Measurements from ENCODE around the gene LUC7L. TPM values are rescaled to one million over a fixed set of nuclear protein-coding genes. Genes with fewer than 3 reads are reported as not detected.
"Not testable (repeated sequence)": the region's sequence is repeated elsewhere in the genome, so short reads cannot be mapped to it uniquely, and the experiment has no call there.

LUC7L gene
- total RNA-seq, 1 donor from 2014 or later = 109 TPM

DNA sequence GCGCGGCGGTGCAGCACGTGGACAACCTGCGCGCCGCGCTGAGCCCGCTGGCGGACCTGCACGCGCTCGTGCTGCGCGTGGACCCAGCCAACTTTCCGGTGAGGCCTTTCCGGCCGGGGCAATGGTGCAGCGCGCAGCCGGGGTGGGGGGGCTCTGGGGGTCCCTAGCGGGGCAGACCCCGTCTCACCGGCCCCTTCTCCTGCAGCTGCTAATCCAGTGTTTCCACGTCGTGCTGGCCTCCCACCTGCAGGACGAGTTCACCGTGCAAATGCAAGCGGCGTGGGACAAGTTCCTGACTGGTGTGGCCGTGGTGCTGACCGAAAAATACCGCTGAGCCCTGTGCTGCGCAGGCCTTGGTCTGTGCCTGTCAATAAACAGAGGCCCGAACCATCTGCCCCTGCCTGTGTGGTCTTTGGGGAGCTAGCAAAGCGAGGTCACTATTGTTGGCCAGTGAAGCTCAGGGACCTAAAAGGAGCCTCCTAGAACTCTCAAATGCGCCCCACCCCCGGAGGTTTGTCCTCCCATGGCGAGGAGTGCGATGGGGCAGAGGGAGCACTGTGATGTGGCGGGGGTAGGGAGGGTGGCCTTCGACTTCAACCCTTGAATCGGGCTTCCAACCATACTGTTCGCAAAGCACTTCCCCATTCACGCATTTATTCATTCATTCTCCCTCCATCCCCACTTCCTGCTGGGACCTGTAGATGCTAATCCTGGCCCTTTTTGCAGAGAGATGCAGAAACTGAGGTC lies 62.7 kb downstream of the LUC7L start:
- H3K27me3 ChIP-seq (ENCODE audit: control insufficient read depth, insufficient read depth, low read length) = peaks cover 55% of the 10 kb centered on the region
- DNase-seq (ENCODE audit: low read depth) = no peak
- H3K4me3 ChIP-seq (ENCODE audit: low read depth, low read length) = no peak overlapping the region
- TF ChIP-seq, protein P1, sequence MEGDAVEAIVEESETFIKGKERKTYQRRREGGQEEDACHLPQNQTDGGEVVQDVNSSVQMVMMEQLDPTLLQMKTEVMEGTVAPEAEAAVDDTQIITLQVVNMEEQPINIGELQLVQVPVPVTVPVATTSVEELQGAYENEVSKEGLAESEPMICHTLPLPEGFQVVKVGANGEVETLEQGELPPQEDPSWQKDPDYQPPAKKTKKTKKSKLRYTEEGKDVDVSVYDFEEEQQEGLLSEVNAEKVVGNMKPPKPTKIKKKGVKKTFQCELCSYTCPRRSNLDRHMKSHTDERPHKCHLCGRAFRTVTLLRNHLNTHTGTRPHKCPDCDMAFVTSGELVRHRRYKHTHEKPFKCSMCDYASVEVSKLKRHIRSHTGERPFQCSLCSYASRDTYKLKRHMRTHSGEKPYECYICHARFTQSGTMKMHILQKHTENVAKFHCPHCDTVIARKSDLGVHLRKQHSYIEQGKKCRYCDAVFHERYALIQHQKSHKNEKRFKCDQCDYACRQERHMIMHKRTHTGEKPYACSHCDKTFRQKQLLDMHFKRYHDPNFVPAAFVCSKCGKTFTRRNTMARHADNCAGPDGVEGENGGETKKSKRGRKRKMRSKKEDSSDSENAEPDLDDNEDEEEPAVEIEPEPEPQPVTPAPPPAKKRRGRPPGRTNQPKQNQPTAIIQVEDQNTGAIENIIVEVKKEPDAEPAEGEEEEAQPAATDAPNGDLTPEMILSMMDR (IDR thresholded peaks at IDR 0.05; ENCODE audit: insufficient read depth, low read length, poor library complexity, severe bottlenecking) = no peak
- no peaks in the 10 kb centered on the region for H3K36me3 ChIP-seq (ENCODE audit: control insufficient read depth, insufficient read depth, low read length)

- Histone ChIP-seq H3K36me3 (ENCODE audit: control insufficient read depth, insufficient read depth, low read length) (no peaks in the 10 kb centered on the region), H3K4me3 (ENCODE audit: low read depth, low read length) (no peak within 1 kb of the TSS), H3K27me3 (ENCODE audit: control insufficient read depth, insufficient read depth, low read length) (peaks cover 55% of the 10 kb centered on the region)
- TF ChIP-seq, protein P1 (IDR thresholded peaks at IDR 0.05; ENCODE audit: insufficient read depth, low read length, poor library complexity, severe bottlenecking) = no peak
- DNase-seq (ENCODE audit: low read depth) = no peak
These were observed 63.5 kb downstream of the LUC7L start, which contains the start of gene HBM for GRCh38 chr16:165539-166374. HBM (plus strand) TSS chr16:165978; CDS start chr16:165998, 20 bp downstream.

DNA sequence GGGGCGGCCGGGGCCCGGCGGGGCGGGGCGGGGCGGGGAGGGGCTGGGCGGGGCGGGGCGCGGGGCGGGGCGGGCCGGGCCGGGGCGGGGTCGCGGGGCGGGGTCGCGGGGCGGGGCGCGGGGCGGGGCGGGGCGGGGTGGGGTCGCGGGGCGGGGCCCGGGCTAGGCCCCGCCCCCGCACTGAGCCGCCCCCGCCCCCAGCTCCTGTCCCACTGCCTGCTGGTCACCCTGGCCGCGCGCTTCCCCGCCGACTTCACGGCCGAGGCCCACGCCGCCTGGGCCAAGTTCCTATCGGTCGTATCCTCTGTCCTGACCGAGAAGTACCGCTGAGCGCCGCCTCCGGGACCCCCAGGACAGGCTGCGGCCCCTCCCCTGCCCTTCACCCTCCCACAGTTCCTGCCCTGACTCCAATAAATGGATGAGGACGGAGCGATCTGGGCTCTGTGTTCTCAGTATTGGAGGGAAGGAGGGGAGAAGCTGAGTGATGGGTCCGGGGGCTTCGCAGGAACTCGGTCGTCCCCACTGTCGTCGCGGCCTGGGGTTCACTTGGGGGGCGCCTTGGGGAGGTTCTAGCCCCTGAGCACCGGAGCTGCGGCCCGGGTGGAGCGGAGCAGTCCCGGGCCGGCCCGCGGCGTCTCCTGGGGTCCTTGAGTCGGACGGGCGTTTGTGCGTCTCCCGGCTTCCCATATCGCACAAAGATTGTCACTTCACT lies 64.3 kb downstream of the LUC7L start:
- no peak overlapping the region for H3K4me3 ChIP-seq (ENCODE audit: low read depth, low read length)
- H3K27me3 ChIP-seq (ENCODE audit: control insufficient read depth, insufficient read depth, low read length) = peaks cover 52% of the 10 kb centered on the region

DNA sequence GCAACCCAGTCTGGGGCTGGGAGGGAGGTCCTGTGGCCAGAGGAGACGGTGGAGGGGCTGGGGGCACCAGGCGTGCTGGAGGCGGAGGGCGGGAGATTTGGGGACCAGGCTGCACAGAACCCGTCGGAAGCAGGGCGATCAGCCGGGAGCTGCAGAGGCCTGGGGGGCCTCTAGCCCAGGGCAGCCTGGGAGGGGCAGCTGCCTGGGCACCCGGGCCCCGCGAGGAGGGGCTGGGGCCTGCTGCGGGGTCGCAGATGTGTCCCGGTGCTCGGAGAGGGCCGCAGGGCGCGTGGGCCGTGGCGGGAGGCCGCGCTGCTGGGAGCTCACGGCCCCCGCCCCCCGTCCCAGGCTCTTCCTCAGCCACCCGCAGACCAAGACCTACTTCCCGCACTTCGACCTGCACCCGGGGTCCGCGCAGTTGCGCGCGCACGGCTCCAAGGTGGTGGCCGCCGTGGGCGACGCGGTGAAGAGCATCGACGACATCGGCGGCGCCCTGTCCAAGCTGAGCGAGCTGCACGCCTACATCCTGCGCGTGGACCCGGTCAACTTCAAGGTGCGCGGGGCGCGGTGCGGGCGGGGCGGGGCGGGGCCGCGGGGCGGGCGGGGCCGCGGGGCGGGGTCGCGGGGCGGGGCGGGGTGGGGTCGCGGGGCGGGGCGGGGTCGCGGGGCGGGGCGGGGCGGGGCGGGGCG lies 65.0 kb downstream of the LUC7L start:
- H3K27me3 ChIP-seq (ENCODE audit: control insufficient read depth, insufficient read depth, low read length) = peaks cover 50% of the 10 kb centered on the region

More for the DNA sequence above, 64.3 kb downstream of the LUC7L start:
- DNase-seq (ENCODE audit: low read depth) = no peak
- TF ChIP-seq, protein P1 (IDR thresholded peaks at IDR 0.05; ENCODE audit: insufficient read depth, low read length, poor library complexity, severe bottlenecking) = no peak
- no peaks in the 10 kb centered on the region for H3K36me3 ChIP-seq (ENCODE audit: control insufficient read depth, insufficient read depth, low read length)

DNA sequence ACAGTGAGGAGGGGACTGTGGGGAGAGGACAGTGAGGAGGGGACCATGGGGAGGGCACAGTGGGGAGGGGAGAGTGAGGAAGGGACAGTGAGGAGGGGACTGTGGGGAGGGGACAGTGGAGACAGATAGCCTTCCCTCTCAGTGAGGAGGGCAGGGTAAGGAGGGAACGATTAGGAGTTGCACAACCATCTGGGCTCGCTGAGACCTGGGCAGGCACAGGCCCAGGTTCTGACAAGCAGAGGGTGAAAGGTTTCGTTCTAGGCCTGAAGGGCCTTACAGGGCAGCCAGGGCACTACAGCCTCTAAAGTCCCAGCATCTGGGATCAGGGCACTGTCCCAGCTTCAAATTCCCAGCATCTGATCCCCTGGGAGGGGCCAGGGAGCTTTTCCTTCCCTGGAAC lies 65.6 kb downstream of the LUC7L start:
- peaks cover 46% of the 10 kb centered on the region for H3K27me3 ChIP-seq (ENCODE audit: control insufficient read depth, insufficient read depth, low read length)
- not testable (repeated sequence) for DNase-seq (ENCODE audit: low read depth); H3K4me3 ChIP-seq (ENCODE audit: low read depth, low read length); H3K36me3 ChIP-seq (ENCODE audit: control insufficient read depth, insufficient read depth, low read length)

More for the DNA sequence above, 65.0 kb downstream of the LUC7L start:
- H3K4me3 ChIP-seq (ENCODE audit: low read depth, low read length); H3K36me3 ChIP-seq (ENCODE audit: control insufficient read depth, insufficient read depth, low read length); DNase-seq (ENCODE audit: low read depth): not testable (repeated sequence)

- peaks cover 41% of the 10 kb centered on the region for H3K27me3 ChIP-seq (ENCODE audit: control insufficient read depth, insufficient read depth, low read length)
- not testable (repeated sequence) for DNase-seq (ENCODE audit: low read depth); H3K4me3 ChIP-seq (ENCODE audit: low read depth, low read length); H3K36me3 ChIP-seq (ENCODE audit: control insufficient read depth, insufficient read depth, low read length)
These were observed 66.1 kb downstream of the LUC7L start for GRCh38 chr16:163139-163538.

All from kidney epithelial cell (primary cell).